Pancreas (tissue), 10 donors: ENCODE data around the gene IGFBP5. TPM values are rescaled to one million over a fixed set of nuclear protein-coding genes. Genes with fewer than 3 reads are reported as not detected.

Experiments
- ATAC-seq, 4 donors: fragments of 200-7000 bp; cut with Tn5 transposase; one replicate each; pipeline versions ENCODE4 v1.8.0 to v1.9.1; 2020; ENCODE audit warnings: mild to moderate bottlenecking in 4 of 4, moderate library complexity in 4 of 4
- DNase-seq, 6 donors: peaks; one replicate each; pipeline ENCODE4 v3.0.0-alpha.2; 2020
- FAIRE-seq: peaks from 2 replicates; lab custom pipeline; 2012; peaks lifted over from hg19 to GRCh38; lab: Jason Lieb, UNC
- H3K27ac ChIP-seq, 4 donors: fragments of 200-600 bp; sonication (generic); 1 replicate in 3 of 4; 2 replicates in 1 of 4; pipeline versions ENCODE4 v1.5.0 to v1.8.0; 2020
- H3K27me3 ChIP-seq, 4 donors: fragments of 200-600 bp; one replicate each; pipeline ENCODE4 v1.8.0; 2021
- H3K36me3 ChIP-seq, 3 donors: fragments of 200-600 bp; sonication (generic) in 1 of 3; one replicate each; pipeline versions ENCODE4 v1.5.0 to v1.8.0; 2020 to 2021
- H3K4me1 ChIP-seq, 3 donors: fragments of 200-600 bp; one replicate each; pipeline ENCODE4 v1.8.0; 2021
- H3K4me3 ChIP-seq, 4 donors: fragments of 200-600 bp; sonication (generic) in 2 of 4; one replicate each; pipeline versions ENCODE4 v1.5.0 to v1.8.0; 2020 to 2021
- H3K9me3 ChIP-seq, 4 donors: fragments of 200-600 bp; one replicate each; pipeline ENCODE4 v1.8.0; 2021
- CTCF ChIP-seq, 4 donors: fragments of 200-600 bp; sonication (generic) in 3 of 4; IDR thresholded peaks; one replicate each; pipeline versions ENCODE4 v1.5.0 to v1.8.0; 2021; ENCODE audit warnings: antibody characterized with exemption in 4 of 4
- WGBS, 2 donors: extraction: QIAGEN DNeasy Blood & Tissue Kit; methylation state at CpG; one replicate each; pipeline ENCODE4 v1.1.7; 2013; 5-methylcytosine and 5-hydroxymethylcytosine counted together
- intact Hi-C, 3 donors: fragments of 100-400 bp; cut with DNase I; formaldehyde crosslinking; loops; one replicate each; pipeline versions ENCODE4 v1.11.1 to v1.14.2; 2022
- polyA plus RNA-seq, 2 donors: library from polyadenylated mRNA; stranded (reverse); fragments of 200-250 nt; gene quantifications; one replicate each; pipeline ENCODE4 v1.2.3, GENCODE V29; 2013
- total RNA-seq, 6 donors: library from RNA; stranded (reverse); fragmentation: NEBNext Ultra II Directional in 4 of 6; extraction: Animal tissue kit (Norgen Biotek cat#: 25700) in 4 of 6; gene quantifications; one replicate each; pipeline versions ENCODE4 v1.2.1 to v1.2.4, GENCODE V29; 2021 to 2023
- donor health status: healthy with polysubstance abuse.
- donor health status: DM: no; HTN: no; CAD: no; lungs with moderate emphysema.
- donor health status: DM: no; HTN: no; CAD: no.
- donor health status: control.
- donor health status: control.
- donor health status: Bipolar disorder and iron deficiency.
- donor health status: DM: yes; HTN: yes; CAD: no.
- donor health status: DM: no; HTN: no; CAD: no.
- donor health status: DM: no; HTN: no; CAD: no.
- donor health status: DM: yes; HTN: yes; CAD: no.

Gene IGFBP5
- total and polyA plus RNA-seq, 8 donors, result 8.2 to 91.6 (median 23.2) TPM

- no peak overlapping the region for H3K4me3 ChIP-seq
- H3K27me3 ChIP-seq, result no peaks in the 10 kb centered on the region
- intact Hi-C loops, result no loop called here
- DNase-seq (no peak), FAIRE-seq (no peak), ATAC-seq (no peak)
- no peak for TF ChIP-seq CTCF (IDR thresholded peaks at IDR 0.05)
- WGBS, 2 donors, result 65 to 75% methylated on average over 7 of the region's 7 CpGs
- no peaks in the 10 kb centered on the region for H3K9me3 ChIP-seq
- no peaks in the 10 kb centered on the region for H3K4me1 ChIP-seq
- no peaks in the 10 kb centered on the region for H3K36me3 ChIP-seq
- no peak overlapping the region for H3K27ac ChIP-seq
Measured at GRCh38 chr2:216733046-216733445, 37.7 kb upstream of the IGFBP5 start.

DNA sequence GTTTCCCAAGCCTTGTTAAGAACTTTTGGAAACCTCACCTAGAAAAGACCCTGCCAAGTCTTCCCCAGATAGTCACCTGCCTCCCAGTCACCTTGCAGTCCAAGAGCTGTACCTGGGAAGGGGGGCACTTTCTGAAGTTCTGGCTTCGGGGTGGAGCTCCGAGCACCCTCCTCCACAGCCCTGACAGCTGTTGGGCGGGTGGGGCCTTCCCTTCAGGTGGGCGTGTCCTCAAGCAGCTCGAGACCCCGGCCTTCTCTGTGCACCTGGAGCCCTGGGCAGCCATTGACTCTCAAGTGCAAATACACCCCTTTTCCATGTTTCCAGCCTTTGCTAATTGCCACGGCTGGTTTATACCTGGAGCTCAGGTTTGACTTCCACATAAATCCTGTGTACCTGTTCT, 37.0 kb upstream of the IGFBP5 start:
- DNase-seq (no peak), FAIRE-seq (no peak), ATAC-seq (no peak)
- TF ChIP-seq CTCF (IDR thresholded peaks at IDR 0.05), result no peak
- Histone ChIP-seq H3K27ac (no peak overlapping the region), H3K4me3 (no peak overlapping the region), H3K36me3 (no peaks in the 10 kb centered on the region), H3K4me1 (no peaks in the 10 kb centered on the region), H3K27me3 (no peaks in the 10 kb centered on the region), H3K9me3 (no peaks in the 10 kb centered on the region)
- 39 to 48% methylated on average over 7 of the region's 7 CpGs for WGBS, 2 donors
- intact Hi-C loops, result no loop called here

- ATAC-seq (no peak), DNase-seq (no peak), FAIRE-seq (no peak)
- intact Hi-C loops, result no loop called here
- H3K36me3 ChIP-seq, result no peaks in the 10 kb centered on the region
- no peak overlapping the region for H3K4me3 ChIP-seq
- no peaks in the 10 kb centered on the region for H3K9me3 ChIP-seq
- H3K4me1 ChIP-seq, result no peaks in the 10 kb centered on the region
- WGBS, 2 donors, result 60 to 62% methylated on average over 5 of the region's 5 CpGs
- H3K27me3 ChIP-seq, result no peaks in the 10 kb centered on the region
- TF ChIP-seq CTCF (IDR thresholded peaks at IDR 0.05), result no peak
- H3K27ac ChIP-seq, result no peak overlapping the region
Measured at GRCh38 chr2:216731465-216731864, 36.1 kb upstream of the IGFBP5 start.

DNA sequence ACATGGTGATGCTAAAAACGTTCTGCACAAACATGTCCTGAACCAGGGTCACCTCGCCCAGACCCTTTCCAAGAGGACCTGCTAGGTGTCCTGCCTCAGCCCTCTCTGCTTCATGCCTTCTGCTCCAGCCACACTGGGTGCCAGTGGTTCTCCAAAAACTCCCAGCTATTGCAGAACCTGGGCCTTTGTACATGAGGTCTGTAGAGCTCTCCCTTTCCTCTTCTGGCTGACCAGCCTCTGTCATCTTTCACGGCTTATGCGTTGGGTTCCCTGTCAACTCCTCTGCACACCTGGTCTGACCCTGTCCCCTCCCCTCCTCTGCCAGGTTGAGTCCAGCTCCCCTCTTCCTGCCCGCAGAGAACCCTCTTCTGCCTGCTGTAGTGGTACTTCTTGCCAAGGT, 35.5 kb upstream of the IGFBP5 start:
- ATAC-seq, result no peak
- H3K4me1 ChIP-seq, result no peaks in the 10 kb centered on the region

More for the DNA sequence above, 35.5 kb upstream of the IGFBP5 start:
- no peak for TF ChIP-seq CTCF (IDR thresholded peaks at IDR 0.05)
- no peak for FAIRE-seq
- H3K27ac ChIP-seq, result no peak overlapping the region
- no peaks in the 10 kb centered on the region for H3K9me3 ChIP-seq
- H3K36me3 ChIP-seq, result no peaks in the 10 kb centered on the region
- 44 to 55% methylated on average over 5 of the region's 5 CpGs for WGBS, 2 donors
- no peak for DNase-seq
- H3K4me3 ChIP-seq, result no peak overlapping the region
- intact Hi-C loops, result no loop called here
- H3K27me3 ChIP-seq, result no peaks in the 10 kb centered on the region
